GM23338 (cell line): Measurements from ENCODE around the gene PRKG2.

Experiments
- CREB1 ChIP-seq: fragments of 250-450 bp; sonication (Bioruptor Pico); IDR thresholded peaks from 2 replicates; pipeline ENCODE4 v1.5.0; 2020; ENCODE audit warnings: low read depth, mild to moderate bottlenecking, moderate library complexity
- CTCF ChIP-seq, 2 experiments: fragments of 200-600 bp in 1 of 2; sonication (generic) in 1 of 2; conservative IDR thresholded peaks; 2 replicates each; pipeline versions ENCODE4 v1.5.1 to v1.6.1; 2016 to 2017; ENCODE audit warnings: antibody characterized with exemption in 2 of 2, low read depth in 2 of 2, mild to moderate bottlenecking in 2 of 2, moderate library complexity in 1 of 2
- ETS1 ChIP-seq: IDR thresholded peaks from 2 replicates; pipeline ENCODE4 v1.6.1; 2016; ENCODE audit warnings: antibody characterized with exemption
- EZH2 ChIP-seq: fragments of 200-600 bp; sonication (generic); IDR thresholded peaks from one replicate; pipeline ENCODE4 v1.8.0; 2017; ENCODE audit warnings: antibody characterized with exemption, mild to moderate bottlenecking, low read depth; ENCODE audit not compliant: unreplicated experiment
- EZH2phosphoT487 ChIP-seq: fragments of 200-600 bp; sonication (generic); IDR thresholded peaks from one replicate; pipeline ENCODE4 v1.8.1; 2018; ENCODE audit warnings: antibody characterized with exemption; ENCODE audit not compliant: unreplicated experiment
- JUNB ChIP-seq: IDR thresholded peaks from one replicate; pipeline ENCODE4 v1.6.1; 2016; ENCODE audit warnings: antibody characterized with exemption; ENCODE audit not compliant: unreplicated experiment
- NANOG ChIP-seq: IDR thresholded peaks from 2 replicates; pipeline ENCODE4 v1.6.1; 2016; ENCODE audit warnings: antibody characterized with exemption, borderline replicate concordance
- POLR2AphosphoS5 ChIP-seq: IDR thresholded peaks from 2 replicates; pipeline ENCODE4 v1.6.1; 2016; ENCODE audit warnings: antibody characterized with exemption, low read depth
- REST ChIP-seq: IDR thresholded peaks from one replicate; pipeline ENCODE4 v1.6.1; 2018; ENCODE audit warnings: antibody characterized with exemption; ENCODE audit not compliant: unreplicated experiment
- STAT1 ChIP-seq: IDR thresholded peaks from one replicate; pipeline ENCODE4 v1.6.1; 2016; ENCODE audit warnings: antibody characterized with exemption; ENCODE audit not compliant: unreplicated experiment
- ZNF114 ChIP-seq: fragments of 250-450 bp; sonication (Bioruptor Pico); IDR thresholded peaks from 2 replicates; pipeline ENCODE4 v1.5.0; 2020; ENCODE audit warnings: mild to moderate bottlenecking, moderate library complexity
- ZNF331 ChIP-seq: fragments of 250-450 bp; sonication (Bioruptor Pico); IDR thresholded peaks from 2 replicates; pipeline ENCODE4 v1.5.0; 2020; ENCODE audit warnings: low read depth, mild to moderate bottlenecking, moderate library complexity

- TF ChIP-seq CTCF (conservative IDR thresholded peaks at IDR 0.05; ENCODE audit: low read depth in 2 of 2) (no peak), EZH2phosphoT487 (no peak), NANOG (no peak), POLR2AphosphoS5 (no peak), REST (no peak), EZH2 (no peak), STAT1 (no peak), JUNB (no peak), ZNF331 (no peak), CREB1 (CRISPR knock-in tag) (no peak), ETS1 (no peak), ZNF114 (CRISPR knock-in tag) (no peak)
Measured at GRCh38 chr4:81213671-81214070, 1.4 kb downstream of the PRKG2 start.
